GM13976 (cell line): ENCODE measurements around the gene KRT72.

Source experiments
- DNase-seq: peaks from one replicate; pipeline ENCODE4 v3.0.0; 2012; ENCODE audit warnings: low spot score
- in situ Hi-C: fragments of 300-500 bp; cut with MboI; formaldehyde crosslinking; loops from one replicate; pipeline ENCODE4 v1.12.0; 2022; ENCODE audit warnings: low sequenced_read_pairs, mixed read lengths, inconsistent platforms; ENCODE audit not compliant: unreplicated experiment
- TF ChIP-seq, protein P1 (sequence below): IDR thresholded peaks from 2 replicates; pipeline ENCODE4 v1.5.1; 2012; ENCODE audit warnings: borderline replicate concordance, mild to moderate bottlenecking; ENCODE audit not compliant: insufficient read depth; ENCODE audit errors: extremely low read depth, missing control alignments, control extremely low read depth

The KRT72 gene

DNA sequence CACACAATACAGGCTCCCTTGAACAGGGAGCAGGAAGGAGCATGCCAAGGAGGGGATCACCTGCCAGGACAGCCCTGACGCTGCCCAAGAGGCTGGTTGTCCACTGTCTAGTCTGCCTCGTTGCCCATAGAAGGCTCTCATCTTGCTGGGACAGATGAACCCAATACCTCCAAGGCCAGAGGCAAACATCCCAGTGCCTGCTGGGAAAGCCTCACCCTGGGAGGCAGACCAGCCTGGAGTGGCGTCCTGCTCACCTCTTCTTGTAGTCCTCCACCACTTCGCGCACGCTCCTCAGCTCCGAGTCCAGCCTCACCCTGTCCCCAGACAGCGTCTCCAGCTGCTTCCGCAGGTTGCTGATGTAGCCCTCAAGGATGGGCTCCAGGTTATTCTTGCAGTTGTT, 14.6 kb upstream of the KRT72 start:
- in situ Hi-C loops = no loop called here
- DNase-seq = no peak
- TF ChIP-seq, protein P1, sequence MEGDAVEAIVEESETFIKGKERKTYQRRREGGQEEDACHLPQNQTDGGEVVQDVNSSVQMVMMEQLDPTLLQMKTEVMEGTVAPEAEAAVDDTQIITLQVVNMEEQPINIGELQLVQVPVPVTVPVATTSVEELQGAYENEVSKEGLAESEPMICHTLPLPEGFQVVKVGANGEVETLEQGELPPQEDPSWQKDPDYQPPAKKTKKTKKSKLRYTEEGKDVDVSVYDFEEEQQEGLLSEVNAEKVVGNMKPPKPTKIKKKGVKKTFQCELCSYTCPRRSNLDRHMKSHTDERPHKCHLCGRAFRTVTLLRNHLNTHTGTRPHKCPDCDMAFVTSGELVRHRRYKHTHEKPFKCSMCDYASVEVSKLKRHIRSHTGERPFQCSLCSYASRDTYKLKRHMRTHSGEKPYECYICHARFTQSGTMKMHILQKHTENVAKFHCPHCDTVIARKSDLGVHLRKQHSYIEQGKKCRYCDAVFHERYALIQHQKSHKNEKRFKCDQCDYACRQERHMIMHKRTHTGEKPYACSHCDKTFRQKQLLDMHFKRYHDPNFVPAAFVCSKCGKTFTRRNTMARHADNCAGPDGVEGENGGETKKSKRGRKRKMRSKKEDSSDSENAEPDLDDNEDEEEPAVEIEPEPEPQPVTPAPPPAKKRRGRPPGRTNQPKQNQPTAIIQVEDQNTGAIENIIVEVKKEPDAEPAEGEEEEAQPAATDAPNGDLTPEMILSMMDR = no peak

DNA sequence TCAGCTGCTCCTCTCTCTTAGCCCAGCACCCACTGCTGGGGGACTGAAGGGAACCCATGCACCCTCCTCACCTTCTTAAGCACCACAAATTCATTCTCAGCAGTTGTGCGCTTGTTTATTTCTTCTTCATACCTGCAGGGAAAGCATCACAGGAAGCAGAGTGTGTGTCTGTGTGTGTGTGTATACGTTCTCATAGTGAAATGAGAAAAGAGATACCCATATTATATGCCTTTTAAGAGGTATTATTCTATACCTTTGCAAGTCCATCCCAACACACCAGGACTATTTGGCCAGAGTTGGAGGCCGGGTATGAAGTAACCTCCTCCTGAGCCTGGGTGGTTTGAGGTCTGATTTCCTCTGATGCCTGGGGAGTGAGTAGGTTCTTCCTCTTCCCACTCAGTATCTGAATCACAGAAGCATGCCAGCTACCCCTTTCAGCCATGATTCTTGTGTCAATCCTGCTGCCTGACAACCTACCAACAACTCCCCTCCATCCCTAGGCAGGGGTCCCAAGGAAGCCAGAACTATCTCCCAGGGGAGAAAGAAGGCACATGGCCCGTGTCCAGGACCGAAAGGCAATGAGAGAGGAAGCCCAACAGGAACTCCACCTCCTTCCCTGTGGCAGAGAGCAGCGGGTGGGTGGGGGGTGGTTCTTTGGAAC, 14.1 kb upstream of the KRT72 start:
- in situ Hi-C loops = no loop called here
- no peak for DNase-seq
- TF ChIP-seq, protein P1 = no peak

DNA sequence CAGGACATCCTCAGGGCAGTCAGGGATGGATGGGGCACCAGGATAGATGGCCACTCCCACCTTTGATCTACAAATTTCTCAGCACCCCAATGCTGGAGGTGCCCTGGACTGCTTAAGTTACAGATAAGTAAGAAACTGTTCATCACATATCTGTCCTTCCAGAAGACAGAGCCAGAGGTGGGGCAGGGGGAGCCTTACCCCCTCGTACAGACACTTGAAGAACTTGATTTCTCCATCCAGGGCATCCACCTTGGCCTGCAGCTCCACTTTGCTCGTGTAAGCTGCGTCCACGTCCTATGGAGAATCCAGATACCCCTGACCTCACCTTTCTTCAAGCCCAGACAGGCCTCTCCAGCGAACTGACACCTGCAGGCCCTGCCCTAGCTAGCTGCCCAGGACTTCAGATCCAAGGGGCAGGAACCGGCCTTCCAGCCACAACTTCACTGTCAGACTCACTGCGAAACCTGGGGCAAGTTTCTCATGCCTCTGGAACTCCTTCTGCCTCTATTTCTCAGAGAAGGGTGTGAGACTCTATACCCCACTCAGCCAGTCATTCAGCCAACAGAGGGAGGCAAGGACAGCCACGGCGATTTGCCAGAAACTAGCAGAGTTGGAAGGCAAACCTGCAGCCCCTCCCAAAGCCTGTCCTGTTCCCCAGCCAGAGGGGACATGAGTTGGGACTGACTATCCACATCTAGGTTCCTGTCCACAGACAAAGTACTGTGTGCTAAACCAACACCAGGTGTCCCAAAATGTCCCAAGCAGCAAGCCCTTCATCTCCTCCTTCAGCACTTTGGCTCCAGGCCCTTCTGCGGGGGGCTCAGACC, 13.3 kb upstream of the KRT72 start:
- DNase-seq = no peak
- in situ Hi-C loops = no loop called here
- TF ChIP-seq, protein P1 = no peak

DNA sequence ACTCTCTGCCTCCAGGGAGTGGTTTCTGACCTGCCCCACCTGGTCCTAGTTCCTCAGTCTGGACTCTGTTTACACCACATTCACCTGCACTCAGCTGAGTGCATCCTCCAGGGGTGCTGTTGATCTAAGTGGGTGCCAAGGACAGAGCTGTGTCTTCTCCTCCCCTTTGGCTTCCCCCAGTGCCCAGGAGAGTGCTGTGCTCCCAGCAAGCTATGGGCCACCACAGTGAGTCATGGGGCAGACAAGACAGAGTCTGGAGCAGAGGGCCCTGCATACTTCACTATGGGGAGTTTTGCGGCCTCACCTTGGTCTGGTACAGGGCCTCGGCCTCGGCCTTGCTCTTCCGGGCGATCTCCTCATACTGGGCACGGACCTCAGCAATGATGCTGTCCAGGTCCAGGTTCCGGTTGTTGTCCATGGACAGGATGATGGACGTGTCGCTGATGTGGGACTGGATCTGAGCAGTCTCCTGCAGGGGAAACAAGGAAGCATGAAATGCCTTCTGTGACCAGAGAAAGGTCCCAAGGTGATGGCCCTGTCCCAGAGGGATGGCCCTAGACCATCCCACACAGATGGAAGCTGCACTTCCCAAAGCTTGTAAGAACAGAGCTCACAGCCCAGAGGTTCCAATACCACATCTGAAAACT, 12.2 kb upstream of the KRT72 start:
- in situ Hi-C loops = no loop called here

DNA sequence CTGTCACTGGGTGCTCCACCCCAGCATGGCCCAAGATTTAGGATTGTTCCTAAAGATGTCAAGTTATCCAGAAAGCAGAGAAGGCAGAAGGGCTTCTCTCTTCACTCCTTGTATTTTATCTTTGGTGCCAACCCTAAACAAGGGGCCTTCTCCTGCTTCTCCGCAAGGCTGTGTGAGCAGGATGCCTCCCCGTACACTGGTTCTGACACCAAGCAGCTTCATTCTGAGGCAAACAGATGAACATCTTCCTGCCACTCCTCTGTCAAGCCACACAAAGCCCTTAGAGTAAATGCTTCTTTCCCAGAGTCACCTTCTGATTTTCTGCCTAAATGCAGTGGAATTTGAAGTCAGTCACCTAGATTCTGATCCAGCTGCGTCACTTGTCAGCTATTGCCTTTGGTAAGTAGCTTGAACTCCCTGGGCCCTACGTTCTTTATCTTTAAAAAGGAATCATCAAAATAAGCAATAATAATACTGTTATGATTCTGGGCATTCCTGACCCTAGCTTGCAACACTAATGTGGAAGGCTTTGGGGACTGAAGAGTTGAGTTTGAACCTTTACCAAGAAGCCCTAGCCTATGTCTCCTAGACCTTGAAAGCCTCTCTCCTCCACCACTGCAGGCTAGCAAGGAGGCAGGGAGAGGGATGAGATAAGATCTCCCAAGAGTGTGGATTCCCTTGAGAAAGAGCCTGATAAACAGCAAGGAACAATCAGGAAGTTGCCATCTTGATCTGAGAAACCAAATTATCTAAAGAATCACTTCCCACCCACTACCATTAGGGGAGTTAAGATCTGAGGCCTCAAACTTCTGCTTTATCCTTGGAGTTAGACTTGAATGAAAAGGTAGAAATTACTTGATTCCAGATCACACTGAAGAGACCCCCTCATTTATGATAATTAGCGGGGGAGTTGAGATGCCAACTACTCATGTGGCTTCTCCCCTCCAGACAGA, 11.4 kb upstream of the KRT72 start:
- no peak for DNase-seq
- TF ChIP-seq, protein P1 = no peak
- in situ Hi-C loops = no loop called here

More for the DNA sequence above, 12.2 kb upstream of the KRT72 start:
- TF ChIP-seq, protein P1 = no peak
- no peak for DNase-seq

DNA sequence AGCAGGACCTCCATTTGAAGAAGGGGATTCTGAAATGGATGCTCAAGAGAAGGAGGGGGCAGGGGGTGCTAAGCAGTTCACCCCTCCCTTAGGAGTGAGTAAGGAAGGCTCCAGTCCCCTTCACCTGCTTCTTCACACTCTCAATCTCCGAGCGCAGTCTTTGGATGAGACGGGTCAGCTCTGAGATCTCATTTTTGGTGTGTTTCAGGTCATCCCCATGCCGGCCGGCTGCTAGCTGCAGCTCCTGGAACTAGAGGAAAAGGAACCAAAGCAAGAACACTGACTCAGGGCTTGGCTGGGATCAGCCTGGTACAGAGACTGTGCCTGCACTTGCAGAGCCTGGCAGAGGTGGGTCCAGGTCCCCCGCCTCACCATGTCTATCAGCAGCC, 9.8 kb upstream of the KRT72 start:
- TF ChIP-seq, protein P1 = no peak
- in situ Hi-C loops = no loop called here
- no peak for DNase-seq
